ENCODE data around the gene EPS8L1.
"Not testable (repeated sequence)": the region's sequence is repeated elsewhere in the genome, so short reads cannot be mapped to it uniquely, and the experiment has no call there.

GRCh38 chr19:55040654-55041053 lies 35.0 kb upstream of the EPS8L1 start:
- TF ChIP-seq, protein P1, sequence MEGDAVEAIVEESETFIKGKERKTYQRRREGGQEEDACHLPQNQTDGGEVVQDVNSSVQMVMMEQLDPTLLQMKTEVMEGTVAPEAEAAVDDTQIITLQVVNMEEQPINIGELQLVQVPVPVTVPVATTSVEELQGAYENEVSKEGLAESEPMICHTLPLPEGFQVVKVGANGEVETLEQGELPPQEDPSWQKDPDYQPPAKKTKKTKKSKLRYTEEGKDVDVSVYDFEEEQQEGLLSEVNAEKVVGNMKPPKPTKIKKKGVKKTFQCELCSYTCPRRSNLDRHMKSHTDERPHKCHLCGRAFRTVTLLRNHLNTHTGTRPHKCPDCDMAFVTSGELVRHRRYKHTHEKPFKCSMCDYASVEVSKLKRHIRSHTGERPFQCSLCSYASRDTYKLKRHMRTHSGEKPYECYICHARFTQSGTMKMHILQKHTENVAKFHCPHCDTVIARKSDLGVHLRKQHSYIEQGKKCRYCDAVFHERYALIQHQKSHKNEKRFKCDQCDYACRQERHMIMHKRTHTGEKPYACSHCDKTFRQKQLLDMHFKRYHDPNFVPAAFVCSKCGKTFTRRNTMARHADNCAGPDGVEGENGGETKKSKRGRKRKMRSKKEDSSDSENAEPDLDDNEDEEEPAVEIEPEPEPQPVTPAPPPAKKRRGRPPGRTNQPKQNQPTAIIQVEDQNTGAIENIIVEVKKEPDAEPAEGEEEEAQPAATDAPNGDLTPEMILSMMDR (conservative IDR thresholded peaks at IDR 0.05), result not testable (repeated sequence)
- TF ChIP-seq EZH2 (IDR thresholded peaks at IDR 0.05; ENCODE audit: low read depth), result not testable (repeated sequence)

Data from PC-9 (cell line).